ENCODE measurements around the gene NEO1.

The NEO1 gene

GRCh38 chr15:73130830-73131229, 78.6 kb downstream of the NEO1 start:
- no peak overlapping the region for H3K4me3 ChIP-seq (replicated peaks; ENCODE audit: low read depth, low read length)
- no peak for TF ChIP-seq CTCF (IDR thresholded peaks at IDR 0.05; ENCODE audit: low read length, missing control alignments)
- no peak for DNase-seq (ENCODE audit: low read depth)

GRCh38 chr15:73134196-73134595, 81.9 kb downstream of the NEO1 start:
- no peak for TF ChIP-seq CTCF (IDR thresholded peaks at IDR 0.05; ENCODE audit: low read length, missing control alignments)
- no peak for DNase-seq (ENCODE audit: low read depth)
- H3K4me3 ChIP-seq (replicated peaks; ENCODE audit: low read depth, low read length) = no peak overlapping the region

GRCh38 chr15:73139041-73139743, 86.9 kb downstream of the NEO1 start:
- DNase-seq (ENCODE audit: low read depth) = no peak
- H3K4me3 ChIP-seq (replicated peaks; ENCODE audit: low read depth, low read length) = no peak overlapping the region
- no peak for TF ChIP-seq CTCF (IDR thresholded peaks at IDR 0.05; ENCODE audit: low read length, missing control alignments)

GRCh38 chr15:73139744-73140553, 87.7 kb downstream of the NEO1 start:
- TF ChIP-seq CTCF (IDR thresholded peaks at IDR 0.05; ENCODE audit: low read length, missing control alignments) = no peak
- no peak overlapping the region for H3K4me3 ChIP-seq (replicated peaks; ENCODE audit: low read depth, low read length)
- peak; percentile 29 for DNase-seq (ENCODE audit: low read depth)

- peak; percentile 8 for DNase-seq (ENCODE audit: low read depth)
- H3K4me3 ChIP-seq (replicated peaks; ENCODE audit: low read depth, low read length) = no peak overlapping the region
- no peak for TF ChIP-seq CTCF (IDR thresholded peaks at IDR 0.05; ENCODE audit: low read length, missing control alignments)
Observed at GRCh38 chr15:73141216-73141900, 89.1 kb downstream of the NEO1 start.

- no peak for TF ChIP-seq CTCF (IDR thresholded peaks at IDR 0.05; ENCODE audit: low read length, missing control alignments)
- no peak overlapping the region for H3K4me3 ChIP-seq (replicated peaks; ENCODE audit: low read depth, low read length)
- no peak for DNase-seq (ENCODE audit: low read depth)
Observed at GRCh38 chr15:73142802-73143762, 90.8 kb downstream of the NEO1 start.

All from fibroblast of pulmonary artery (primary cell).